ENCODE measurements around the gene GRIP1. TPM values are rescaled to one million over a fixed set of nuclear protein-coding genes. Genes with fewer than 3 reads are reported as not detected.

The GRIP1 gene
- polyA plus RNA-seq, 1 experiment: 0.63 TPM

GRCh38 chr12:66572845-66573244 lies 106.0 kb downstream of the GRIP1 start:
- no peak for DNase-seq (ENCODE audit: low read depth)
- H3K27me3 ChIP-seq (ENCODE audit: control insufficient read depth, insufficient read depth, low read length): no peaks in the 10 kb centered on the region
- H3K36me3 ChIP-seq (ENCODE audit: control insufficient read depth, insufficient read depth, low read length): no peaks in the 10 kb centered on the region
- no peak overlapping the region for H3K4me3 ChIP-seq (ENCODE audit: low read depth, low read length)
- CTCF ChIA-PET: no interaction called here
- TF ChIP-seq CTCF (IDR thresholded peaks at IDR 0.05; ENCODE audit: insufficient read depth, low read depth, low read length): no peak
- POLR2A ChIA-PET: no interaction called here

GRCh38 chr12:66571361-66571915 lies 107.4 kb downstream of the GRIP1 start:
- TF ChIP-seq CTCF (IDR thresholded peaks at IDR 0.05; ENCODE audit: insufficient read depth, low read depth, low read length): no peak
- no peak overlapping the region for H3K4me3 ChIP-seq (ENCODE audit: low read depth, low read length)
- POLR2A ChIA-PET: no interaction called here
- H3K36me3 ChIP-seq (ENCODE audit: control insufficient read depth, insufficient read depth, low read length): no peaks in the 10 kb centered on the region
- CTCF ChIA-PET: no interaction called here
- DNase-seq (ENCODE audit: low read depth): no peak
- H3K27me3 ChIP-seq (ENCODE audit: control insufficient read depth, insufficient read depth, low read length): no peaks in the 10 kb centered on the region

- DNase-seq (ENCODE audit: low read depth): no peak
- Histone ChIP-seq H3K27me3 (ENCODE audit: control insufficient read depth, insufficient read depth, low read length) (no peaks in the 10 kb centered on the region), H3K36me3 (ENCODE audit: control insufficient read depth, insufficient read depth, low read length) (no peaks in the 10 kb centered on the region), H3K4me3 (ENCODE audit: low read depth, low read length) (no peak overlapping the region)
- CTCF ChIA-PET: no interaction called here
- no peak for TF ChIP-seq CTCF (IDR thresholded peaks at IDR 0.05; ENCODE audit: insufficient read depth, low read depth, low read length)
- POLR2A ChIA-PET: no interaction called here
These were observed 115.7 kb downstream of the GRIP1 start for GRCh38 chr12:66563220-66563619.

- Histone ChIP-seq H3K4me3 (ENCODE audit: low read depth, low read length) (no peak overlapping the region), H3K36me3 (ENCODE audit: control insufficient read depth, insufficient read depth, low read length) (no peaks in the 10 kb centered on the region), H3K27me3 (ENCODE audit: control insufficient read depth, insufficient read depth, low read length) (no peaks in the 10 kb centered on the region)
- no peak for TF ChIP-seq CTCF (IDR thresholded peaks at IDR 0.05; ENCODE audit: insufficient read depth, low read depth, low read length)
- ChIA-PET CTCF (no interaction called here), POLR2A (no interaction called here)
- no peak for DNase-seq (ENCODE audit: low read depth)
These were observed 123.8 kb downstream of the GRIP1 start for GRCh38 chr12:66555113-66555512.

- ChIA-PET CTCF (no interaction called here), POLR2A (no interaction called here)
- Histone ChIP-seq H3K27me3 (ENCODE audit: control insufficient read depth, insufficient read depth, low read length) (no peaks in the 10 kb centered on the region), H3K4me3 (ENCODE audit: low read depth, low read length) (no peak overlapping the region), H3K36me3 (ENCODE audit: control insufficient read depth, insufficient read depth, low read length) (no peaks in the 10 kb centered on the region)
- DNase-seq (ENCODE audit: low read depth): no peak
- TF ChIP-seq CTCF (IDR thresholded peaks at IDR 0.05; ENCODE audit: insufficient read depth, low read depth, low read length): no peak
These were observed 126.2 kb downstream of the GRIP1 start for GRCh38 chr12:66552716-66553115.
